HCT116 (cell line): ENCODE measurements around the gene ABHD16A.

Experiments used
- CEBPB ChIP-seq: IDR thresholded peaks from 2 replicates; pipeline ENCODE4 v1.6.1; 2012; ENCODE audit warnings: low read depth
- EZH2 ChIP-seq: fragments of 200-600 bp; sonication (generic); IDR thresholded peaks from 2 replicates; pipeline ENCODE4 v1.6.1; 2017; ENCODE audit warnings: antibody characterized with exemption, mixed run types
- POLR2A ChIP-seq: IDR thresholded peaks from 2 replicates; pipeline ENCODE4 v1.7.0; 2011; ENCODE audit warnings: borderline replicate concordance; ENCODE audit not compliant: insufficient read depth, insufficient read length; ENCODE audit errors: extremely low read depth
- YY1 ChIP-seq: IDR thresholded peaks from 2 replicates; pipeline ENCODE4 v1.6.1; 2011; ENCODE audit warnings: low read length, low read depth, moderate library complexity, mild to moderate bottlenecking; ENCODE audit not compliant: insufficient replicate concordance; ENCODE audit errors: extremely low read depth
- ZNF274 ChIP-seq: fragments of 200-500 bp; sonication (Bioruptor generic); IDR thresholded peaks from 2 replicates; pipeline ENCODE4 v1.6.1; 2014; ENCODE audit warnings: mild to moderate bottlenecking, low read depth, low read length, inconsistent platforms
- TF ChIP-seq, protein P1 (sequence below), 3 experiments: fragments of 200-600 bp in 1 of 3; sonication (generic) in 1 of 3; IDR thresholded peaks in 2 of 3; conservative IDR thresholded peaks in 1 of 3; 2 replicates each; pipeline ENCODE4 v1.5.1; 2012 to 2017; ENCODE audit warnings: low read depth in 2 of 3, low read length in 2 of 3, antibody characterized with exemption in 1 of 3, borderline replicate concordance in 1 of 3, control low read depth in 1 of 3, mild to moderate bottlenecking in 1 of 3, mixed read lengths in 1 of 3, mixed run types in 1 of 3, moderate library complexity in 1 of 3; ENCODE audit not compliant: insufficient read depth in 1 of 3
- TF ChIP-seq, protein P2 (sequence below): IDR thresholded peaks from 2 replicates; pipeline ENCODE4 v1.6.1; 2012

DNA sequence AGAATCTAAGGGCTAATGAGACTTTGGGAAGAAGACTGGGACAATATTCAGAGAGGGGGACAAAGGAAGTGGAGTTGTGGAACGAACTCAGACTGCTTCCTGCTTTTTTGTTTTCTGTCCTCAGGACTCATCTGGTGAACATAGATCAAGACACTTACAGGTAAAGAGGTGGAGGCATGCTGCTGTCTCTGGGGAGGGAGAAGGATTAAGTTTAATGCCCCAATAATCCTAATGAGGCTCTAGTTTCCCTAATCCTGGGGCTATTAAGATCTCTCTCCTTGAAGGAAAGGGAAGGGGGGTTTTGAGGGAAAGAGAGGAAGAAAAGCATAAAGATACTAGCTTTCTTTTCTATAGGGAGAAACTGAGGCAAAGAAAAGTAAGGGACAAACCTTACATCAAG lies 41.3 kb upstream of the ABHD16A start:
- TF ChIP-seq ZNF274 = no peak
- no peak for TF ChIP-seq POLR2A
- TF ChIP-seq, protein P1, sequence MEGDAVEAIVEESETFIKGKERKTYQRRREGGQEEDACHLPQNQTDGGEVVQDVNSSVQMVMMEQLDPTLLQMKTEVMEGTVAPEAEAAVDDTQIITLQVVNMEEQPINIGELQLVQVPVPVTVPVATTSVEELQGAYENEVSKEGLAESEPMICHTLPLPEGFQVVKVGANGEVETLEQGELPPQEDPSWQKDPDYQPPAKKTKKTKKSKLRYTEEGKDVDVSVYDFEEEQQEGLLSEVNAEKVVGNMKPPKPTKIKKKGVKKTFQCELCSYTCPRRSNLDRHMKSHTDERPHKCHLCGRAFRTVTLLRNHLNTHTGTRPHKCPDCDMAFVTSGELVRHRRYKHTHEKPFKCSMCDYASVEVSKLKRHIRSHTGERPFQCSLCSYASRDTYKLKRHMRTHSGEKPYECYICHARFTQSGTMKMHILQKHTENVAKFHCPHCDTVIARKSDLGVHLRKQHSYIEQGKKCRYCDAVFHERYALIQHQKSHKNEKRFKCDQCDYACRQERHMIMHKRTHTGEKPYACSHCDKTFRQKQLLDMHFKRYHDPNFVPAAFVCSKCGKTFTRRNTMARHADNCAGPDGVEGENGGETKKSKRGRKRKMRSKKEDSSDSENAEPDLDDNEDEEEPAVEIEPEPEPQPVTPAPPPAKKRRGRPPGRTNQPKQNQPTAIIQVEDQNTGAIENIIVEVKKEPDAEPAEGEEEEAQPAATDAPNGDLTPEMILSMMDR (IDR thresholded peaks at IDR 0.05 in 2 of 3, conservative IDR thresholded peaks at IDR 0.05 in 1 of 3; ENCODE audit: borderline replicate concordance in 1 of 3, insufficient read depth in 1 of 3, low read depth in 2 of 3, low read length in 2 of 3) = no peak
- TF ChIP-seq YY1 = no peak
- TF ChIP-seq, protein P2, sequence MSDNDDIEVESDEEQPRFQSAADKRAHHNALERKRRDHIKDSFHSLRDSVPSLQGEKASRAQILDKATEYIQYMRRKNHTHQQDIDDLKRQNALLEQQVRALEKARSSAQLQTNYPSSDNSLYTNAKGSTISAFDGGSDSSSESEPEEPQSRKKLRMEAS = no peak
- TF ChIP-seq CEBPB = no peak
- TF ChIP-seq EZH2 = no peak
